Activated CD4-positive, alpha-beta T cell treated with anti-CD3 and anti-CD28 coated beads, Interleukin-2, Interleukin-4, amounts not matched to agents 100 ng/mL and 50 ng/mL, durations not matched to agents 16 hours and 8 hours (primary cell): Measurements from ENCODE around the gene TBC1D4.
A peak's percentile ranks its signal among the peaks of the same experiment; 100 is the strongest.

Experiments
- DNase-seq: peaks from one replicate; pipeline ENCODE4 v3.0.0-alpha.2; 2020; ENCODE audit warnings: low spot score

Gene TBC1D4

GRCh38 chr13:75384879-75385707 is 96.9 kb downstream of the TBC1D4 start:
- no peak for DNase-seq

- DNase-seq = no peak
Observed at GRCh38 chr13:75383064-75383715, 98.8 kb downstream of the TBC1D4 start.

GRCh38 chr13:75378301-75378700 is 103.7 kb downstream of the TBC1D4 start:
- DNase-seq = no peak

- DNase-seq = no peak
Observed at GRCh38 chr13:75376792-75377402, 105.1 kb downstream of the TBC1D4 start.

GRCh38 chr13:75375329-75375728 is 106.6 kb downstream of the TBC1D4 start:
- no peak for DNase-seq

- no peak for DNase-seq
Observed at GRCh38 chr13:75373988-75374387, 108.0 kb downstream of the TBC1D4 start.

GRCh38 chr13:75372923-75373841 is 108.8 kb downstream of the TBC1D4 start:
- DNase-seq = no peak

- peak; percentile 54 for DNase-seq
Observed at GRCh38 chr13:75372517-75372916, 109.5 kb downstream of the TBC1D4 start.

GRCh38 chr13:75371203-75371602 is 110.8 kb downstream of the TBC1D4 start:
- DNase-seq = no peak

- DNase-seq = no peak
Observed at GRCh38 chr13:75370774-75371173, 111.2 kb downstream of the TBC1D4 start.

- DNase-seq = no peak
Observed at GRCh38 chr13:75369981-75370380, 112.0 kb downstream of the TBC1D4 start.

- DNase-seq = peak; percentile 19
Observed at GRCh38 chr13:75368167-75368566, 113.8 kb downstream of the TBC1D4 start.

GRCh38 chr13:75366380-75367280 is 115.3 kb downstream of the TBC1D4 start:
- DNase-seq = no peak

GRCh38 chr13:75365724-75366173 is 116.2 kb downstream of the TBC1D4 start:
- DNase-seq = peak; percentile 89

- DNase-seq = no peak
Observed at GRCh38 chr13:75364131-75364713, 117.7 kb downstream of the TBC1D4 start.

- no peak for DNase-seq
Observed at GRCh38 chr13:75363371-75363770, 118.6 kb downstream of the TBC1D4 start.

GRCh38 chr13:75362026-75362425 is 119.9 kb downstream of the TBC1D4 start:
- DNase-seq = no peak

GRCh38 chr13:75360170-75360569 is 121.8 kb downstream of the TBC1D4 start:
- no peak for DNase-seq

GRCh38 chr13:75359266-75359665 is 122.7 kb downstream of the TBC1D4 start:
- DNase-seq = no peak

GRCh38 chr13:75357576-75358289 is 124.2 kb downstream of the TBC1D4 start:
- DNase-seq = peak; percentile 60
